ENCODE data around the gene GMEB1.
A peak's percentile ranks its signal among the peaks of the same experiment; 100 is the strongest.
"Not testable (repeated sequence)": the region's sequence is repeated elsewhere in the genome, so short reads cannot be mapped to it uniquely, and the experiment has no call there.

GMEB1 gene

GRCh38 chr1:28668191-28668955, at the start of gene GMEB1:
GMEB1 (plus strand) TSS chr1:28668784; CDS start chr1:28683613, 14,829 bp downstream.
- peak; percentile 89 for DNase-seq

- DNase-seq, result no peak
These were observed 36.9 kb upstream of the GMEB1 start for GRCh38 chr1:28631713-28632112.

GRCh38 chr1:28632560-28632959, 36.0 kb upstream of the GMEB1 start:
- no peak for DNase-seq

- no peak for DNase-seq
These were observed 27.8 kb upstream of the GMEB1 start for GRCh38 chr1:28640766-28641165.

GRCh38 chr1:28642056-28642846, 26.3 kb upstream of the GMEB1 start:
- DNase-seq, result no peak

- peak; percentile 93 for DNase-seq
These were observed 25.5 kb upstream of the GMEB1 start, which contains the start of gene TAF12 for GRCh38 chr1:28642847-28643635. TAF12 (minus strand) TSS chr1:28643067; CDS start chr1:28622081, 20,986 bp downstream.

- DNase-seq, result no peak
These were observed 24.1 kb upstream of the GMEB1 start for GRCh38 chr1:28644494-28644893.

GRCh38 chr1:28645406-28645805, 23.2 kb upstream of the GMEB1 start:
- DNase-seq, result not testable (repeated sequence)

- no peak for DNase-seq
These were observed 22.5 kb upstream of the GMEB1 start for GRCh38 chr1:28646040-28646439.

GRCh38 chr1:28648008-28648473, 20.5 kb upstream of the GMEB1 start:
- peak; percentile 96 for DNase-seq

GRCh38 chr1:28648474-28649198, 19.9 kb upstream of the GMEB1 start, which contains the start of gene RNU11:
RNU11 (plus strand) TSS chr1:28648600.
- DNase-seq, result peak; percentile 96

GRCh38 chr1:28653063-28653462, 15.5 kb upstream of the GMEB1 start:
- not testable (repeated sequence) for DNase-seq

- DNase-seq, result not testable (repeated sequence)
These were observed 14.7 kb upstream of the GMEB1 start for GRCh38 chr1:28653870-28654269.

- DNase-seq, result not testable (repeated sequence)
These were observed 12.9 kb upstream of the GMEB1 start for GRCh38 chr1:28655448-28656311.

- no peak for DNase-seq
These were observed 12.2 kb upstream of the GMEB1 start for GRCh38 chr1:28656335-28656734.

- no peak for DNase-seq
These were observed 4.6 kb upstream of the GMEB1 start for GRCh38 chr1:28663871-28664470.

- no peak for DNase-seq
These were observed 1.8 kb upstream of the GMEB1 start for GRCh38 chr1:28666806-28667205.

- peak; percentile 45 for DNase-seq
These were observed 556 bp downstream of the GMEB1 start for GRCh38 chr1:28668956-28669723.

- no peak for DNase-seq
These were observed 2.7 kb downstream of the GMEB1 start for GRCh38 chr1:28671254-28671780.

- DNase-seq, result not testable (repeated sequence)
These were observed 4.4 kb downstream of the GMEB1 start for GRCh38 chr1:28672971-28673370.

All from midbrain (tissue), 1 donor.